Stimulated activated CD8-positive, alpha-beta memory T cell treated with anti-CD3 and anti-CD28 coated beads, Interleukin-4, amount 100 ng/mL, for 24 hours (primary cell): ENCODE measurements around the gene ARHGAP10.
"Not testable (repeated sequence)": the region's sequence is repeated elsewhere in the genome, so short reads cannot be mapped to it uniquely, and the experiment has no call there.

Experiments used
- DNase-seq: peaks from one replicate; pipeline ENCODE4 v3.0.0-alpha.2; 2020; ENCODE audit warnings: low read depth

ARHGAP10 gene

GRCh38 chr4:148064451-148064850 is 332.6 kb downstream of the ARHGAP10 start:
- DNase-seq, result no peak

- no peak for DNase-seq
These were observed 333.2 kb downstream of the ARHGAP10 start for GRCh38 chr4:148065075-148065474.

- no peak for DNase-seq
These were observed 335.5 kb downstream of the ARHGAP10 start for GRCh38 chr4:148067301-148067916.

GRCh38 chr4:148068065-148068911 is 336.4 kb downstream of the ARHGAP10 start:
- DNase-seq, result no peak

GRCh38 chr4:148069086-148069894 is 337.4 kb downstream of the ARHGAP10 start:
- no peak for DNase-seq

- DNase-seq, result no peak
These were observed 337.9 kb downstream of the ARHGAP10 start for GRCh38 chr4:148069895-148070178.

GRCh38 chr4:148071009-148071408 is 339.1 kb downstream of the ARHGAP10 start:
- DNase-seq, result no peak

GRCh38 chr4:148072789-148073188 is 340.9 kb downstream of the ARHGAP10 start:
- DNase-seq, result no peak

GRCh38 chr4:148073349-148073748 is 341.5 kb downstream of the ARHGAP10 start:
- DNase-seq, result no peak

- no peak for DNase-seq
These were observed 342.6 kb downstream of the ARHGAP10 start for GRCh38 chr4:148074462-148074861.

- no peak for DNase-seq
These were observed 343.6 kb downstream of the ARHGAP10 start for GRCh38 chr4:148075438-148075837.

GRCh38 chr4:148076964-148077363 is 345.1 kb downstream of the ARHGAP10 start:
- DNase-seq, result no peak

- no peak for DNase-seq
These were observed 345.7 kb downstream of the ARHGAP10 start for GRCh38 chr4:148077581-148077980.

- DNase-seq, result no peak
These were observed 346.2 kb downstream of the ARHGAP10 start for GRCh38 chr4:148078061-148078460.

GRCh38 chr4:148079961-148080360 is 348.1 kb downstream of the ARHGAP10 start:
- DNase-seq, result no peak

GRCh38 chr4:148081267-148081666 is 349.4 kb downstream of the ARHGAP10 start:
- DNase-seq, result no peak

GRCh38 chr4:148081745-148082144 is 349.9 kb downstream of the ARHGAP10 start:
- DNase-seq, result no peak

GRCh38 chr4:148083073-148083472 is 351.2 kb downstream of the ARHGAP10 start:
- DNase-seq, result not testable (repeated sequence)

GRCh38 chr4:148089624-148090023 is 357.7 kb downstream of the ARHGAP10 start:
- no peak for DNase-seq

- no peak for DNase-seq
These were observed 358.1 kb downstream of the ARHGAP10 start for GRCh38 chr4:148090029-148090428.

- DNase-seq, result no peak
These were observed 358.9 kb downstream of the ARHGAP10 start for GRCh38 chr4:148090503-148091476.

GRCh38 chr4:148091896-148092295 is 360.0 kb downstream of the ARHGAP10 start:
- DNase-seq, result no peak
